OCI-LY1 (cell line): ENCODE data around the gene WWOX.

Experiments
- H2AFZ ChIP-seq: fragments of 200-600 bp; sonication (generic), shearing (Covaris generic); 2 replicates; pipeline ENCODE4 v1.6.0; 2014; ENCODE audit warnings: antibody characterized with exemption, mild to moderate bottlenecking, low read length
- H3F3A ChIP-seq: fragments of 200-600 bp; sonication (generic), shearing (Covaris generic); 2 replicates; pipeline ENCODE4 v1.6.0; 2014; ENCODE audit warnings: mild to moderate bottlenecking, antibody characterized with exemption, low read length, moderate library complexity; ENCODE audit not compliant: insufficient read depth
- H3K27ac ChIP-seq: fragments of 200-600 bp; sonication (generic); 2 replicates; pipeline ENCODE4 v1.5.1; 2014; ENCODE audit warnings: low read length, mixed run types, mild to moderate bottlenecking, low read depth; ENCODE audit not compliant: poor library complexity, severe bottlenecking
- H3K27me3 ChIP-seq: fragments of 200-600 bp; sonication (generic); 2 replicates; pipeline ENCODE4 v1.6.0; 2014; ENCODE audit warnings: antibody characterized with exemption, mild to moderate bottlenecking, low read length, moderate library complexity; ENCODE audit not compliant: insufficient read depth
- H3K36me3 ChIP-seq: fragments of 200-600 bp; sonication (generic); 2 replicates; pipeline ENCODE4 v1.6.1; 2014; ENCODE audit warnings: mild to moderate bottlenecking, antibody characterized with exemption, low read length, moderate library complexity, mixed read lengths; ENCODE audit not compliant: insufficient read depth
- H3K4me1 ChIP-seq: fragments of 200-600 bp; sonication (generic); 2 replicates; pipeline ENCODE4 v1.5.1; 2014; ENCODE audit warnings: mild to moderate bottlenecking, low read length, moderate library complexity; ENCODE audit not compliant: insufficient read depth, severe bottlenecking
- H3K4me2 ChIP-seq: fragments of 200-600 bp; sonication (generic), shearing (Covaris generic); 2 replicates; pipeline ENCODE4 v1.6.1; 2014; ENCODE audit warnings: low read length
- H3K4me3 ChIP-seq: fragments of 200-600 bp; sonication (generic); 2 replicates; pipeline ENCODE4 v1.5.1; 2014; ENCODE audit warnings: low read length, low read depth, mild to moderate bottlenecking, mixed read lengths; ENCODE audit not compliant: poor library complexity, severe bottlenecking
- H3K79me2 ChIP-seq: fragments of 200-600 bp; shearing (Covaris generic); 2 replicates; pipeline ENCODE4 v1.6.1; 2016; ENCODE audit warnings: mixed run types, low read length, mixed read lengths; ENCODE audit not compliant: insufficient read depth
- H3K9ac ChIP-seq: fragments of 200-600 bp; sonication (generic), shearing (Covaris generic); 2 replicates; pipeline ENCODE4 v1.6.1; 2014; ENCODE audit warnings: mild to moderate bottlenecking, low read length, mixed read lengths
- H3K9me2 ChIP-seq: fragments of 200-600 bp; sonication (generic), shearing (Covaris generic); 2 replicates; pipeline ENCODE4 v1.6.1; 2014; ENCODE audit warnings: low read depth, mild to moderate bottlenecking, low read length, mixed read lengths
- H3K9me3 ChIP-seq: fragments of 200-600 bp; shearing (Covaris generic); 2 replicates; pipeline ENCODE4 v1.6.1; 2014; ENCODE audit warnings: low read length, mixed read lengths
- H4K20me1 ChIP-seq: fragments of 200-600 bp; sonication (generic), shearing (Covaris generic); 2 replicates; pipeline ENCODE4 v1.6.0; 2016; ENCODE audit warnings: mild to moderate bottlenecking, low read length; ENCODE audit not compliant: insufficient read depth
- EZH2 ChIP-seq: fragments of 200-600 bp; sonication (generic), shearing (Covaris generic); IDR thresholded peaks from 2 replicates; pipeline ENCODE4 v1.8.0; 2017; ENCODE audit warnings: borderline replicate concordance, mixed run types, mild to moderate bottlenecking, antibody characterized with exemption, low read length, moderate library complexity, mixed read lengths
- TF ChIP-seq, protein P1 (sequence below): fragments of 200-600 bp; sonication (generic), shearing (Covaris generic); IDR thresholded peaks from 2 replicates; pipeline ENCODE4 v1.5.1; 2017; ENCODE audit warnings: mild to moderate bottlenecking, antibody characterized with exemption, low read length, moderate library complexity, mixed read lengths

The WWOX gene

DNA sequence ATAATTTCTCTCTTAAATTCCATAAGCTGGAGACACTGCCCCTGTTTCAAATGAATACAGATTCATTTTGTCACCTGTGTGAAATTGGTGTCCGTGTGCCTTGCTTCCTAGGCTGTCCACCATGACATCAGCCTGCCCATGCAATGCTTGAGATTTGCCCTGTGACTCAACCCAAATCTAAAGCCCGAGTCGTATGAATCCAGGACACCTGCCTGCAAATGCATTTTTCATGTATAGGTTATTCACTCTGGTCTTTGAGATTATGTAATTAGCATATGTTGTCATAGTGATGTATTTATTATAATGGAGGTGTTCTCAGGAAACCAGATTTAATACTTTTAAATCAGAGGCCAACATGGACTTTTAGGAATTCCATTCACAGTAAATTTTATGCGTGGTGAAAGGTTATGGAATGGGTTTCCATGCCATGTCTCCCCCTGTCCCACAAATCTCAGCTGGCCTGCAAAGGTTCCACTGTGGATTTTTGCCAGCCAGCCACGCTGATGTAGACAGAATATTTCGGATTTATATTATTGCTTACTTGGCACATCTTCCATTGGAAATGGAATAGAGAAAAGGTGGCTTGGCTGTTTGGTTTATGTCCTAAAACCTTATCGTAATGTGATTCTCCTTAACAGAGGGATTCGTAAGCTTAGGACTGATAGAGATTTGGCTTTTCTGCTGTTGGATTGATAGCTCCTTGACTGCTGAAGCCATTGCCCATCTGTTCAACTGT is 551.1 kb downstream of the WWOX start:
- Histone ChIP-seq H2AFZ (no peak overlapping the region), H3K9me2 (no peaks in the 10 kb centered on the region), H3K9ac (no peak overlapping the region), H3K27me3 (no peaks in the 10 kb centered on the region), H3K36me3 (no peaks in the 10 kb centered on the region), H3K79me2 (no peaks in the 10 kb centered on the region), H3F3A (no peaks in the 10 kb centered on the region), H3K4me2 (no peak overlapping the region), H4K20me1 (no peaks in the 10 kb centered on the region), H3K4me3 (no peak overlapping the region), H3K9me3 (no peaks in the 10 kb centered on the region), H3K27ac (no peak overlapping the region), H3K4me1 (no peaks in the 10 kb centered on the region)
- TF ChIP-seq, protein P1, sequence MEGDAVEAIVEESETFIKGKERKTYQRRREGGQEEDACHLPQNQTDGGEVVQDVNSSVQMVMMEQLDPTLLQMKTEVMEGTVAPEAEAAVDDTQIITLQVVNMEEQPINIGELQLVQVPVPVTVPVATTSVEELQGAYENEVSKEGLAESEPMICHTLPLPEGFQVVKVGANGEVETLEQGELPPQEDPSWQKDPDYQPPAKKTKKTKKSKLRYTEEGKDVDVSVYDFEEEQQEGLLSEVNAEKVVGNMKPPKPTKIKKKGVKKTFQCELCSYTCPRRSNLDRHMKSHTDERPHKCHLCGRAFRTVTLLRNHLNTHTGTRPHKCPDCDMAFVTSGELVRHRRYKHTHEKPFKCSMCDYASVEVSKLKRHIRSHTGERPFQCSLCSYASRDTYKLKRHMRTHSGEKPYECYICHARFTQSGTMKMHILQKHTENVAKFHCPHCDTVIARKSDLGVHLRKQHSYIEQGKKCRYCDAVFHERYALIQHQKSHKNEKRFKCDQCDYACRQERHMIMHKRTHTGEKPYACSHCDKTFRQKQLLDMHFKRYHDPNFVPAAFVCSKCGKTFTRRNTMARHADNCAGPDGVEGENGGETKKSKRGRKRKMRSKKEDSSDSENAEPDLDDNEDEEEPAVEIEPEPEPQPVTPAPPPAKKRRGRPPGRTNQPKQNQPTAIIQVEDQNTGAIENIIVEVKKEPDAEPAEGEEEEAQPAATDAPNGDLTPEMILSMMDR = no peak
- TF ChIP-seq EZH2 = no peak

DNA sequence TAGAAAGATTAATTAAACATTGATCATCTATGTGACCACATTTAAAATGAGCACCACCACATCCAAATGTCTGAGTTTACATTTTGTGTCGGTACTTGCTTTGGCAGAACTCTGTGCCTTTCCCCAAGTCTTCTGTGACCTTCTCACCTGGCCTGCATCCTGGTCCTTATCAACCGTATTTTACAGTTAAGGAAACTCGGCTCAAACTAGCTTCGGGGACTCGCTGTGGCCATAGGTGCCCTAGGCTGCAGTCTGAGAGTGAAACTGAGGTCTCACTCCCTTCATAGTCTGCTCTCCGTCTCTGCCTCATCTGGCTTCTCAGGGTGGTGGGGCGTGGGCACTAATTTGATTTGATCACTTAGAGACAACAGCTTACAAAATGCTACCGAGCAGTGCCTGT is 555.5 kb downstream of the WWOX start:
- Histone ChIP-seq H3F3A (no peaks in the 10 kb centered on the region), H3K9me3 (no peaks in the 10 kb centered on the region), H3K4me2 (no peak overlapping the region), H3K9ac (no peak overlapping the region), H3K9me2 (no peaks in the 10 kb centered on the region), H3K4me1 (no peaks in the 10 kb centered on the region), H3K4me3 (no peak overlapping the region), H2AFZ (no peak overlapping the region), H3K36me3 (no peaks in the 10 kb centered on the region), H3K79me2 (no peaks in the 10 kb centered on the region), H4K20me1 (no peaks in the 10 kb centered on the region), H3K27ac (no peak overlapping the region), H3K27me3 (no peaks in the 10 kb centered on the region)
- no peak for TF ChIP-seq EZH2
- TF ChIP-seq, protein P1 = no peak

DNA sequence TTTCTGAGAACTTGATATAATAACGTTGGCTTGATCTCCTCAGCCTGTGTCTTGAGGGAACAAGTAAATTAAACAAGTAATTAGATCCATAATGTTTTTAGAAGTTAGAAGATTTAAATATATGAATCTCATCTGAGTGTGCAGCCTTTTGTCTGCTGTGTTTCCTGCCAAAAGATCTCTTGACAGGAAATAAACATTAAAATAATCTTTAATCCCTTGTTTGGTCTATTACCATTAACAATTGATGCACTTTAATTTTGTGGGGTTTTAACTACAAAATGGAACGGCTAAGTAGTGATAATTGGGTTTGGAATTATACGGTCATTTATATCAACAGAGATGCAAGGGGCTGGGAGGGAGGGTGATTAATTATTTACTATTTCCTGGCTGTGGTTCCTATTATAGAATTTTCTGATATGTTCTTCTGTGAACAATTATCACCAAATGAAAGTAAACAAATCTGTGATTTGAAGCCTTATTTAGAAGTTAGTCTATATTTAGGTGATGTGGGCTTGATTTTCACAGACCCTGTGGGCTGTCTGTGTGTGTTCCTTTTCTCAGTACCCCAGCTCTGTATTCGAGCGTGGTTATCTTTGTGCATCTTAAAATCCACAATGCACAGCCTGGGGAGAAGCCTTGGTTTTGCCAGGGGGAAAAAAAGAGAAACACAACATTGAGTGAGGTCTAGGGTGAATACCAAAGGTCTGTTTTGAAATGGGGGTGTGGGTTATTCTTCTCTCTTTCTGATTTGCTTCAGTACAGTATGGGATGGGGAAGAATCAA is 556.1 kb downstream of the WWOX start:
- Histone ChIP-seq H3K36me3 (no peaks in the 10 kb centered on the region), H2AFZ (no peak overlapping the region), H3K4me2 (no peak overlapping the region), H3K4me3 (no peak overlapping the region), H3K79me2 (no peaks in the 10 kb centered on the region), H3K27ac (no peak overlapping the region), H3K9me3 (no peaks in the 10 kb centered on the region), H4K20me1 (no peaks in the 10 kb centered on the region), H3K9ac (no peak overlapping the region), H3K27me3 (no peaks in the 10 kb centered on the region), H3K9me2 (no peaks in the 10 kb centered on the region), H3K4me1 (no peaks in the 10 kb centered on the region), H3F3A (no peaks in the 10 kb centered on the region)
- TF ChIP-seq, protein P1 = no peak
- TF ChIP-seq EZH2 = no peak
